Neural cell (in vitro differentiated cells): ENCODE data around the gene PARD3B.

ENCODE experiments used
- EP300 ChIP-seq: fragments of 450-650 bp; conservative IDR thresholded peaks from 2 replicates; pipeline ENCODE4 v1.6.1; 2014; ENCODE audit warnings: antibody characterized with exemption, mild to moderate bottlenecking, moderate library complexity; ENCODE audit not compliant: poor library complexity, severe bottlenecking
- EZH2 ChIP-seq: fragments of 200-600, 300-800 bp; shearing (Covaris generic), sonication (generic); IDR thresholded peaks from 2 replicates; pipeline ENCODE4 v1.6.1; 2014; ENCODE audit warnings: antibody characterized with exemption, low read length, borderline replicate concordance, mild to moderate bottlenecking; ENCODE audit not compliant: insufficient read depth, poor library complexity, severe bottlenecking
- MXI1 ChIP-seq: fragments of 450-650 bp; conservative IDR thresholded peaks from 2 replicates; pipeline ENCODE4 v1.6.1; 2014; ENCODE audit warnings: antibody characterized with exemption, mild to moderate bottlenecking; ENCODE audit not compliant: poor library complexity, severe bottlenecking
- POLR2AphosphoS5 ChIP-seq: IDR thresholded peaks from 2 replicates; pipeline ENCODE4 v1.6.1; 2012
- RAD21 ChIP-seq: fragments of 450-650 bp; conservative IDR thresholded peaks from 2 replicates; pipeline ENCODE4 v1.6.1; 2014; ENCODE audit warnings: antibody characterized with exemption, mild to moderate bottlenecking, moderate library complexity
- SMC3 ChIP-seq: fragments of 450-650 bp; conservative IDR thresholded peaks from 2 replicates; pipeline ENCODE4 v1.6.1; 2014; ENCODE audit warnings: antibody characterized with exemption, mild to moderate bottlenecking, moderate library complexity; ENCODE audit not compliant: poor library complexity
- TAF1 ChIP-seq: IDR thresholded peaks from 2 replicates; pipeline ENCODE4 v1.6.1; 2012; ENCODE audit warnings: low read depth
- TF ChIP-seq, protein P1 (sequence below): fragments of 450-650 bp; IDR thresholded peaks from 2 replicates; pipeline ENCODE4 v1.5.1; 2014; ENCODE audit warnings: antibody characterized with exemption, mild to moderate bottlenecking, moderate library complexity; ENCODE audit not compliant: poor library complexity, severe bottlenecking

DNA sequence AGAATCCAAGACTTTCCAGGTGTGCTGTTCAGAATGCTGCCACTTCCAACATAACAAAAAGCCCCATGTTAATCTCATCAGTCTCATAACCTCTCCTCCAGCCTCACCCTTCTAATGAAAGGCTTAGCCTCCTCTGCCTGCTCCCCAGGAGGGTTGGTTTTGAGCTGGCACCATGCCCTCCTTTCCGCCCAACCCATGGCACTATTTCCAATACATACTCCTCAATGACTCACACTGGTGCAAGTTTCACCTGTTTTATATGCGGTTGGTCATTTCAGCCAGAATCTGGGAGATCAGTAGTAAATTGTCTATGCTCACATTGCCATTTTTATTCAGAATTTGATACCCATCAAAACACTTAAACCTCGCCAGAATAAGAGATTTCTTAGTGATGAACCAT is 979.4 kb downstream of the PARD3B start:
- TF ChIP-seq, protein P1, sequence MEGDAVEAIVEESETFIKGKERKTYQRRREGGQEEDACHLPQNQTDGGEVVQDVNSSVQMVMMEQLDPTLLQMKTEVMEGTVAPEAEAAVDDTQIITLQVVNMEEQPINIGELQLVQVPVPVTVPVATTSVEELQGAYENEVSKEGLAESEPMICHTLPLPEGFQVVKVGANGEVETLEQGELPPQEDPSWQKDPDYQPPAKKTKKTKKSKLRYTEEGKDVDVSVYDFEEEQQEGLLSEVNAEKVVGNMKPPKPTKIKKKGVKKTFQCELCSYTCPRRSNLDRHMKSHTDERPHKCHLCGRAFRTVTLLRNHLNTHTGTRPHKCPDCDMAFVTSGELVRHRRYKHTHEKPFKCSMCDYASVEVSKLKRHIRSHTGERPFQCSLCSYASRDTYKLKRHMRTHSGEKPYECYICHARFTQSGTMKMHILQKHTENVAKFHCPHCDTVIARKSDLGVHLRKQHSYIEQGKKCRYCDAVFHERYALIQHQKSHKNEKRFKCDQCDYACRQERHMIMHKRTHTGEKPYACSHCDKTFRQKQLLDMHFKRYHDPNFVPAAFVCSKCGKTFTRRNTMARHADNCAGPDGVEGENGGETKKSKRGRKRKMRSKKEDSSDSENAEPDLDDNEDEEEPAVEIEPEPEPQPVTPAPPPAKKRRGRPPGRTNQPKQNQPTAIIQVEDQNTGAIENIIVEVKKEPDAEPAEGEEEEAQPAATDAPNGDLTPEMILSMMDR = no peak
- no peak for TF ChIP-seq EP300
- no peak for TF ChIP-seq RAD21
- TF ChIP-seq POLR2AphosphoS5 = no peak
- no peak for TF ChIP-seq TAF1
- no peak for TF ChIP-seq EZH2
- no peak for TF ChIP-seq SMC3
- TF ChIP-seq MXI1 = no peak
